ENCODE measurements around the gene MTHFD1L. TPM values are rescaled to one million over a fixed set of nuclear protein-coding genes. Genes with fewer than 3 reads are reported as not detected.

MTHFD1L gene
- total and polyA plus RNA-seq, 8 donors = 1.8 to 16.3 (median 8.8) TPM

- H3K36me3 ChIP-seq = peaks cover 5 to 20% (median 18%) of the 10 kb centered on the region in 4 donors
- no peaks in the 10 kb centered on the region for H3K9me3 ChIP-seq
- TF ChIP-seq POLR2A (IDR thresholded peaks at IDR 0.05) (no peak), CTCF (IDR thresholded peaks at IDR 0.05) (no peak), EP300 (IDR thresholded peaks at IDR 0.05) (no peak)
- 76 to 94% (median 89%) methylated on average over 6 of the region's 6 CpGs for WGBS, 5 donors
- intact Hi-C loops (cut with DNase I; ENCODE audit: low total_unique reads) = no loop called here
- H3K27me3 ChIP-seq = no peaks in the 10 kb centered on the region
- H3K4me1 ChIP-seq = no peaks in the 10 kb centered on the region
- no peak overlapping the region for H3K4me3 ChIP-seq
- peak in 1 of 2 donors; percentile 66 for DNase-seq
- H3K27ac ChIP-seq = no peak overlapping the region
These were observed 49.8 kb downstream of the MTHFD1L start for GRCh38 chr6:150915131-150915879.

GRCh38 chr6:150915880-150916265 is 50.4 kb downstream of the MTHFD1L start:
- no peaks in the 10 kb centered on the region for H3K9me3 ChIP-seq
- peak in 1 of 2 donors; percentile 50 for DNase-seq
- no peaks in the 10 kb centered on the region for H3K4me1 ChIP-seq
- peaks cover 5 to 20% (median 18%) of the 10 kb centered on the region in 4 donors for H3K36me3 ChIP-seq
- H3K4me3 ChIP-seq = no peak overlapping the region
- no peaks in the 10 kb centered on the region for H3K27me3 ChIP-seq
- TF ChIP-seq POLR2A (IDR thresholded peaks at IDR 0.05) = no peak
- TF ChIP-seq EP300 (IDR thresholded peaks at IDR 0.05) = no peak
- no peak for TF ChIP-seq CTCF (IDR thresholded peaks at IDR 0.05)
- TF ChIP-seq POLR2AphosphoS5 (IDR thresholded peaks at IDR 0.05) = no peak
- H3K27ac ChIP-seq = no peak overlapping the region
- 88 to 98% (median 95%) methylated on average over 7 of the region's 7 CpGs for whole genome bisulfite sequencing, 5 donors
- intact Hi-C loops (cut with DNase I; ENCODE audit: low total_unique reads) = no loop called here

- Histone ChIP-seq H3K36me3 (peaks cover 5 to 36% (median 24%) of the 10 kb centered on the region in 4 donors), H3K4me1 (no peaks in the 10 kb centered on the region), H3K9me3 (no peaks in the 10 kb centered on the region), H3K27ac (no peak overlapping the region), H3K4me3 (no peak overlapping the region), H3K27me3 (no peaks in the 10 kb centered on the region)
- intact Hi-C loops (cut with DNase I; ENCODE audit: low total_unique reads) = no loop called here
- no peak for DNase-seq
- TF ChIP-seq POLR2A (IDR thresholded peaks at IDR 0.05) = no peak
- TF ChIP-seq CTCF (IDR thresholded peaks at IDR 0.05) = no peak
- WGBS, 5 donors = 94 to 97% (median 95%) methylated on average over 2 of the region's 2 CpGs
These were observed 54.4 kb downstream of the MTHFD1L start for GRCh38 chr6:150919938-150920337.

- intact Hi-C loops (cut with DNase I; ENCODE audit: low total_unique reads) = no loop called here
These were observed 56.6 kb downstream of the MTHFD1L start for GRCh38 chr6:150922137-150922536.

More at GRCh38 chr6:150922137-150922536, 56.6 kb downstream of the MTHFD1L start:
- no peak for TF ChIP-seq POLR2AphosphoS5 (IDR thresholded peaks at IDR 0.05)
- TF ChIP-seq CTCF (IDR thresholded peaks at IDR 0.05) = no peak
- TF ChIP-seq POLR2A (IDR thresholded peaks at IDR 0.05) = no peak
- no peak for TF ChIP-seq EP300 (IDR thresholded peaks at IDR 0.05)
- 68 to 100% (median 92%) methylated on average over 2 of the region's 2 CpGs for WGBS, 5 donors
- peaks cover 0 to 4% (median 0%) of the 10 kb centered on the region in 4 donors for H3K4me1 ChIP-seq
- H3K36me3 ChIP-seq = peaks cover 5 to 43% (median 24%) of the 10 kb centered on the region in 4 donors
- H3K27me3 ChIP-seq = no peaks in the 10 kb centered on the region
- H3K27ac ChIP-seq = no peak overlapping the region
- DNase-seq = no peak
- no peaks in the 10 kb centered on the region for H3K9me3 ChIP-seq
- no peak overlapping the region for H3K4me3 ChIP-seq

Measured in stomach (tissue), 9 donors.